NCI-H460 (cell line): ENCODE measurements around the gene TMEM225B. TPM values are rescaled to one million over a fixed set of nuclear protein-coding genes. Genes with fewer than 3 reads are reported as not detected.
"Not testable (repeated sequence)": the region's sequence is repeated elsewhere in the genome, so short reads cannot be mapped to it uniquely, and the experiment has no call there.

Experiments used
- DNase-seq: peaks from one replicate; pipeline ENCODE4 v3.0.0-alpha.2; 2016; ENCODE audit warnings: low read depth; ENCODE audit errors: extremely low read depth
- total RNA-seq: library from RNA; depleted of rRNA; stranded (reverse); fragments of >200 nt; shearing (Covaris generic); gene quantifications from 2 replicates; pipeline ENCODE4 v1.2.3, GENCODE V29; 2014; rRNA removed

Gene TMEM225B
- total RNA-seq, 1 experiment from 2014 or later = 1.1 TPM

DNA sequence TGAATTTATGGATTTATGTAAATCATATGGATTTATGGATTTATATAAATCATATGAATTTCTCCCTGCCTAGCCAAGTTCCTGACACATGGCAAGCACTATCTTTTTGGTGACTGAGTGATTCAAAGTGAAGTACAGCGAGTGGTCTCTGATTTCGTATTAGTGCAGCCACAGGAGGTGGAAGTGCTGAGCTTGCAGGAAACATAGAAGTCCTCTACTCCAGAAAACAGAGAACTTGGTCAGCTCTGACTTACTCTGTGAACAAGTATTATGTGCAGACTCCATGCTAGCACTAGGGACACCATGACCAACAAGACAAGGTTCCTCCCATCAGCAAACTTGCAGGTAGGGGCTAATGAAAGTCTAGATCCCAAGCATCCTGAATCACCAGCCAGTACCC is 53.2 kb downstream of the TMEM225B start:
- DNase-seq = no peak

DNA sequence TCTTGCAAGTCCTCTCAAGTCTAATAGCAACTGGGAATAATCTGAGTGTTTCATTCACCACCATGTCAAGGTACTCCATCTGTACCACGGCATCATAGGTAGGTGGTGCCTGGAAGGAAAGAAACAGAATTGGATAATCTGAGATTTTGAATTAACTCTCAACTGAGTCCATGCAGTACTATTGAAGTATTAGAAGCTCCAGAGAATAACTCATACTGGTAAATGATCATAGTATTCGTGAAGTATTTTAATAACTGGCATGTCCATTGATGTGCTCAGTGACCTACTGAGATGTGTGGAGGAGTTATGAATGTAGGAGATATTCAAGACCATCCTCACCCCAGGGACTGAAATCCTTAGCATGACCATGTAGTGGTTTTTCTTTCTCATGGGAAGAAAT is 54.6 kb downstream of the TMEM225B start:
- DNase-seq = no peak

DNA sequence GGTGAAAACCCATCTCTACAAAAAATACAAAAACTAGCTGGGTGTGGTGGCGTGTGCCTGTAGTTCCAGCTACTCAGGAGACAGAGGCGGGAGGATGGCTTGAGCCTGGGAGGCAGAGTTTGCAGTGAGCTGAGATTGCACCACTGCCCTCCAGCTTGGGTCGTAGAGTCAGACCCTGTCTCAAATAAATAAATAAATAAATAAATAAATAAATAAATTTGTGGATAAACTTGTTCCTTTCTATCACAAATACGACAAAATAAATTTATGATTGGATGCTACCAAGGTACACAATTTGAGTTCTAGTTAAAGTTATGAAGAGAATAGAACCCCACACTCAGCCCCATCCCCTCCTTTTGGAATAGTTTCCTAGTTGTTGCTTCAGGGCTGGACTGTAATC is 55.2 kb downstream of the TMEM225B start:
- not testable (repeated sequence) for DNase-seq

DNA sequence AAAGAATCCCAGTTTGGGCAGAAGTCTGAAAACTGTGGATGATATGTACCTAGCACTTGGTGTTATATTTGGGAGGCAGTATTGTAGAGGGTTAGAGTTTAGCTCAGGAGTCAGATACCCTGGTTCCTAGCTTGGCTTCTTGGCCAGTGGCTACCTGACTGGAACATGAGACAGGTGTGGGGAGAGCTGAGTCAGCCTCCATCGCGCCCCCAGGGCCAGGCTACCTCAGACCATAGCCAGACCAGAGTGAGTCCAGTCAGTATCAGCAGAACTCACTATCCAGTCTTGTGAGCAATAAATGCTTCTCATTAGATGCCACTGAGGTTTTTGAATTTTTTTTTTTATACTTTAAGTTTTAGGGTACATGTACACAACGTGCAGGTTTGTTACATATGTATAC is 55.7 kb downstream of the TMEM225B start:
- DNase-seq = no peak

DNA sequence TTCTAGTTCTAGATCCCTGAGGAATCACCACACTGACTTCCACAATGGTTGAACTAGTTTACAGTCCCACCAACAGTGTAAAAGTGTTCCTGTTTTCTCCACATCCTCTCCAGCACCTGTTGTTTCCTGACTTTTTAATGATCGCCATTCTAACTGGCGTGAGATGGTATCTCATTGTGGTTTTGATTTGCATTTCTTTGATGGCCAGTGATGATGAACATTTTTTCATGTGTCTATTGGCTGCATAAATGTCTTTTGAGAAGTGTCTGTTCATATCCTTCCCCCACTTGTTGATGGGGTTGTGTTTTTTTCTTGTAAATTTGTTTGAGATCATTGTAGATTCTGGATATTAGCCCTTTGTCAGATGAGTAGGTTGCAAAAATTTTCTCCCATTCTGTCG is 56.6 kb downstream of the TMEM225B start:
- DNase-seq = not testable (repeated sequence)

DNA sequence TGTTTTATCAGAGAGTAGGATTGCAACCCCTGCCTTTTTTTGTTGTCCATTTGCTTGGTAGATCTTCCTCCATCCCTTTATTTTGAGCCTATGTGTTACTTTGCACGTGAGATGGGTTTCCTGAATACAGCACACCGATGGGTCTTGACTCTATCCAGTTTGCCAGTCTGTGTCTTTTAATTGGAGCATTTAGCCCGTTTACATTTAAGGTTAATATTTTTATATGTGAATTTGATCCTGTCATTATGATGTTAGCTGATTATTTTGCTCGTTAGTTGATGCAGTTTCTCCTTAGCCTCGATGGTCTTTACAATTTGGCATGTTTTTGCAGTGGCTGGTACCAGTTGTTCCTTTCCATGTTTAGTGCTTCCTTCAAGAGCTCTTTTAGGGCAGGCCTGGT is 59.8 kb downstream of the TMEM225B start:
- DNase-seq = not testable (repeated sequence)

Other genes with a start within 250 kb of the TMEM225B start
- gene ARPC1B, start 223.5 kb upstream of the TMEM225B start, total RNA-seq = 236 and 247 TPM in 2 replicates
- gene PDAP1, start 189.7 kb upstream of the TMEM225B start, total RNA-seq = 67.2 and 72.1 TPM in 2 replicates
- gene BUD31, start 189.3 kb upstream of the TMEM225B start, total RNA-seq = 211 and 220 TPM in 2 replicates
- gene PTCD1, start 159.5 kb upstream of the TMEM225B start, total RNA-seq = 6.1 and 6.4 TPM in 2 replicates
- 37.1 and 42.7 TPM in 2 replicates for gene CPSF4, start 159.3 kb upstream of the TMEM225B start, total RNA-seq
- 598 and 637 TPM in 2 replicates for gene ATP5MF, start 132.1 kb upstream of the TMEM225B start, total RNA-seq
- gene ZNF789, start 125.4 kb upstream of the TMEM225B start, total RNA-seq = 6.8 and 7.0 TPM in 2 replicates
- 17.6 and 18.0 TPM in 2 replicates for gene ZNF394, start 98.0 kb upstream of the TMEM225B start, total RNA-seq
- 12.0 and 12.7 TPM in 2 replicates for gene ZKSCAN5, start 93.6 kb upstream of the TMEM225B start, total RNA-seq
- 12.1 and 14.0 TPM in 2 replicates for gene FAM200A, start 46.2 kb upstream of the TMEM225B start, total RNA-seq
- 68.4 and 83.1 TPM in 2 replicates for gene ZNF655, start 39.6 kb upstream of the TMEM225B start, total RNA-seq
- 9.4 and 12.5 TPM in 2 replicates for gene ZSCAN25, start 18.7 kb downstream of the TMEM225B start, total RNA-seq
- 0.17 and 0.74 TPM in 2 replicates for gene CYP3A5, start 81.7 kb downstream of the TMEM225B start, total RNA-seq
- gene CYP3A7, start 136.9 kb downstream of the TMEM225B start, total RNA-seq = not detected in 2 replicates
- not detected in 2 replicates for gene CYP3A4, start 185.9 kb downstream of the TMEM225B start, total RNA-seq
- gene CYP3A43, start 229.7 kb downstream of the TMEM225B start, total RNA-seq = 0.05 TPM in 1 of 2 replicates, not detected in the other